GM12878 (cell line): Measurements from ENCODE around the gene TRPM3. TPM values are rescaled to one million over a fixed set of nuclear protein-coding genes. Genes with fewer than 3 reads are reported as not detected.

Experiments used
- ATAC-seq: fragments of 200-7000 bp; cut with Tn5 transposase; 3 replicates; pipeline ENCODE4 v1.9.1; 2020; ENCODE audit warnings: mild to moderate bottlenecking, moderate library complexity
- BruUV-seq: library from RNA; stranded (reverse); fragments of 400-500 nt; replicated peaks from 2 replicates; lab custom pipeline; 2021; lab: Mats Ljungman, UMichigan
- CTCF ChIA-PET: fragments of 300-600 bp; sonication (Branson Sonifier 250); formaldehyde crosslinking; extraction: SDS; loops from one replicate; lab custom pipeline; 2021; ENCODE audit warnings: inconsistent platforms; lab: Yijun Ruan, JAX
- POLR2A ChIA-PET: fragments of 350-600 bp; formaldehyde crosslinking; extraction: SDS; loops from one replicate; lab custom pipeline; 2021; ENCODE audit warnings: inconsistent platforms; lab: Charles Lee
- RAD21 ChIA-PET: fragments of 300-600 bp; sonication (Branson Sonifier 250); formaldehyde crosslinking; loops from one replicate; lab custom pipeline; 2023; ENCODE audit warnings: antibody characterized with exemption; ENCODE audit not compliant: unreplicated experiment; lab: Charles Lee
- SMC1A ChIA-PET: fragments of 300-600 bp; sonication (Branson Sonifier 250); formaldehyde crosslinking; loops from one replicate; lab custom pipeline; 2023; ENCODE audit not compliant: unreplicated experiment, uncharacterized antibody; lab: Charles Lee
- DNase-seq: peaks from one replicate; pipeline ENCODE4 v3.0.0-alpha.2; 2011; ENCODE audit warnings: low read depth, low spot score
- FAIRE-seq: peaks from 3 replicates; lab custom pipeline; 2011; peaks lifted over from hg19 to GRCh38; lab: Jason Lieb, UNC
- H2AFZ ChIP-seq: 2 replicates; pipeline ENCODE4 v1.6.0; 2011; ENCODE audit warnings: low read depth, low read length, control low read depth; ENCODE audit not compliant: control insufficient read depth
- H3K27ac ChIP-seq: 2 replicates; pipeline ENCODE4 v1.5.1; 2011; ENCODE audit warnings: control low read depth; ENCODE audit not compliant: control insufficient read depth, insufficient read depth
- H3K27me3 ChIP-seq, 2 experiments: replicated peaks in 1 of 2; 2 replicates each; pipeline versions ENCODE4 v1.6.0 to v1.6.1; 2011; ENCODE audit warnings: low read length in 1 of 2; ENCODE audit not compliant: control insufficient read depth in 2 of 2, insufficient read depth in 2 of 2
- H3K36me3 ChIP-seq, 2 experiments: 2 replicates each; pipeline ENCODE4 v1.5.1; 2011; ENCODE audit warnings: low read length in 1 of 2; ENCODE audit not compliant: control insufficient read depth in 2 of 2, insufficient read depth in 2 of 2
- H3K4me1 ChIP-seq: 2 replicates; pipeline ENCODE4 v1.6.1; 2011; ENCODE audit warnings: mild to moderate bottlenecking, low read length, moderate library complexity, mixed read lengths; ENCODE audit not compliant: control insufficient read depth, insufficient read depth
- H3K4me2 ChIP-seq: 2 replicates; pipeline ENCODE4 v1.6.0; 2011; ENCODE audit warnings: control low read depth; ENCODE audit not compliant: control insufficient read depth, insufficient read depth
- H3K4me3 ChIP-seq: fragments of 200-600 bp; sonication (generic); 2 replicates; pipeline ENCODE4 v1.5.1; 2016
- H3K79me2 ChIP-seq: 2 replicates; pipeline ENCODE4 v1.6.0; 2011; ENCODE audit warnings: low read length; ENCODE audit not compliant: control insufficient read depth, insufficient read depth
- H3K9ac ChIP-seq: 2 replicates; pipeline ENCODE4 v1.8.0; 2011; ENCODE audit warnings: low read length, control low read depth, mixed read lengths; ENCODE audit not compliant: control insufficient read depth, insufficient read depth
- H3K9me3 ChIP-seq: replicated peaks from 3 replicates; pipeline ENCODE4 v1.5.1; 2011; ENCODE audit warnings: mild to moderate bottlenecking, low read length; ENCODE audit not compliant: control insufficient read depth, insufficient read depth
- H4K20me1 ChIP-seq: 2 replicates; pipeline ENCODE4 v1.6.0; 2011; ENCODE audit not compliant: control insufficient read depth, insufficient read depth
- BRCA1 ChIP-seq: IDR thresholded peaks from 2 replicates; pipeline ENCODE4 v1.6.1; 2011; ENCODE audit warnings: low read depth, low read length, improper control_type of control experiment
- CBFB ChIP-seq: IDR thresholded peaks from 2 replicates; pipeline ENCODE4 v1.6.1; 2016; ENCODE audit warnings: antibody characterized with exemption, low read depth
- DPF2 ChIP-seq: fragments of 450-650 bp; IDR thresholded peaks from 2 replicates; pipeline ENCODE4 v1.6.1; 2017; ENCODE audit warnings: mild to moderate bottlenecking
- EED ChIP-seq: sonication (generic); IDR thresholded peaks from 2 replicates; pipeline ENCODE4 v1.6.1; 2016; ENCODE audit warnings: antibody characterized with exemption, low read depth
- EZH2 ChIP-seq: IDR thresholded peaks from 2 replicates; pipeline ENCODE4 v1.6.1; 2012; ENCODE audit warnings: low read depth, mild to moderate bottlenecking, control low read depth, inconsistent platforms, low read length, borderline replicate concordance; ENCODE audit not compliant: control insufficient read depth
- FOXM1 ChIP-seq: IDR thresholded peaks from 2 replicates; pipeline ENCODE4 v1.6.1; 2012; ENCODE audit warnings: low read depth, mild to moderate bottlenecking, inconsistent platforms, low read length, moderate library complexity
- HCFC1 ChIP-seq: fragments of 150-350 bp; IDR thresholded peaks from 2 replicates; pipeline ENCODE4 v1.6.1; 2014; ENCODE audit warnings: low read length
- JUND ChIP-seq: IDR thresholded peaks from 2 replicates; pipeline ENCODE4 v1.6.1; 2012; ENCODE audit warnings: low read depth, mild to moderate bottlenecking, low read length, improper control_type of control experiment, moderate library complexity
- KDM1A ChIP-seq: fragments of 200-600 bp; sonication (generic); IDR thresholded peaks from 2 replicates; pipeline ENCODE4 v1.6.1; 2016; ENCODE audit warnings: borderline replicate concordance
- PAX5 ChIP-seq: IDR thresholded peaks from 2 replicates; pipeline ENCODE4 v1.6.1; 2011; ENCODE audit warnings: low read depth, low read length, borderline replicate concordance
- TCF12 ChIP-seq: IDR thresholded peaks from 2 replicates; pipeline ENCODE4 v1.6.1; 2011; ENCODE audit warnings: low read depth, mild to moderate bottlenecking, low read length
- ZZZ3 ChIP-seq: IDR thresholded peaks from 2 replicates; pipeline ENCODE4 v1.6.1; 2011; ENCODE audit warnings: low read depth; ENCODE audit not compliant: control insufficient read depth, insufficient read length
- WGBS: methylation state at CpG from one replicate; pipeline ENCODE4 v1.1.6; 2016; ENCODE audit warnings: low lambda C conversion rate; ENCODE audit not compliant: insufficient replicate concordance, insufficient coverage; ENCODE audit errors: missing lambda C conversion rate; 5-methylcytosine and 5-hydroxymethylcytosine counted together
- in situ Hi-C: fragments of 300-500 bp; cut with MboI; formaldehyde crosslinking; loops from 9 replicates; pipeline ENCODE4 v1.14.3; 2018; ENCODE audit warnings: mixed read lengths
- intact Hi-C: fragments of 100-400 bp; cut with micrococcal nuclease; formaldehyde crosslinking; loops from one replicate; pipeline ENCODE4 v1.14.2; 2022; ENCODE audit not compliant: unreplicated experiment
- polyA plus RNA-seq, 11 experiments: library from polyadenylated mRNA; depleted of rRNA in 4 of 11; unstranded in 6 of 11; stranded (reverse) in 5 of 11; fragments of >200 nt; fragmentation: Nextera tagmentation in 4 of 11; fragmentation: Illumina TruSeq in 1 of 11; extraction: Ambion mirVana in 4 of 11; extraction: Trizol in 1 of 11; gene quantifications; 1 replicate in 1 of 11; 2 replicates in 10 of 11; pipeline versions ENCODE4 v1.2.1 to v1.2.3, GENCODE V29; 2011 to 2016; ENCODE audit warnings: inconsistent platforms in 2 of 11, missing spikeins in 2 of 11, low read depth in 1 of 11
- total RNA-seq, 4 experiments: library from RNA; depleted of rRNA in 3 of 4; stranded (reverse); fragments of >200 nt in 3 of 4; fragmentation: Illumina TruSeq in 1 of 4; extraction: Trizol in 1 of 4; gene quantifications; 2 replicates each; pipeline versions ENCODE4 v1.2.1 to v1.2.3, GENCODE V29; 2013 to 2021
- TF ChIP-seq, protein P1 (sequence below): fragments of 450-650 bp; IDR thresholded peaks from 2 replicates; pipeline ENCODE4 v1.6.1; 2016; ENCODE audit warnings: mild to moderate bottlenecking, moderate library complexity, borderline replicate concordance

The TRPM3 gene
- total and polyA plus RNA-seq, 10 of the 15 experiments (the other 5 are each of a cell fraction or from before 2014, with no cell fraction given), result not detected

DNA sequence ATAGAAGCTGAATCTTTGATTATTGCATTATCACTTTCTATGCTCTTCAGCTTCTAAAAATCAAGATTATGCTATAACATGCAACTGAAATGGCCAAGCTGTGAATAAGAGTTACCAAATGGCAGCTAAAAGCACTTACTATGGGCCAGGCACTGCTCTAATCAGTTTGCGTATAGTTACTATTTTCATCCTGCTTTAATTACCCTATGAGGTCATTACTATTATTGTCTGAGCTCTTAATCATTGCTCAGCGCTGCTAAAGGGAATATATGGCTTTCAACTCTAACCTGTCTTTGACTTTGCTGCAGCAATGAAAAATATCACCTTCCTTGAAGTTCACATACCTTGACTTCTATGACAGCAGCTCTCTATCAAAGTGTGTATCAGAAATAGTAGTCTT lies 210.8 kb downstream of the TRPM3 start:
- ATAC-seq (no peak), DNase-seq (no peak), FAIRE-seq (no peak)
- Histone ChIP-seq H2AFZ (no peak overlapping the region), H3K27ac (no peak overlapping the region), H4K20me1 (no peaks in the 10 kb centered on the region), H3K36me3 (no peaks in the 10 kb centered on the region), H3K27me3 (no peaks in the 10 kb centered on the region), H3K9ac (no peak overlapping the region), H3K4me1 (no peaks in the 10 kb centered on the region), H3K79me2 (no peaks in the 10 kb centered on the region), H3K4me3 (no peak overlapping the region), H3K9me3 (no peaks in the 10 kb centered on the region), H3K4me2 (no peak overlapping the region)
- CTCF ChIA-PET, result interaction anchor here (0.5 kb wide), 1 partner anchor 577 kb away, joined by 3 read pairs; no protein-coding TSS in a partner anchor
- intact Hi-C loops (no loop called here), in situ Hi-C loops (no loop called here)
- 17% methylated on average over 2 of the region's 2 CpGs for WGBS
- POLR2A ChIA-PET, result no interaction called here
- RAD21 ChIA-PET, result no interaction called here
- TF ChIP-seq TCF12 (no peak), DPF2 (no peak), FOXM1 (no peak), PAX5 (no peak), EED (no peak), ZZZ3 (no peak), EZH2 (no peak), HCFC1 (no peak), JUND (no peak)
- BruUV-seq, result no TSS peak
- SMC1A ChIA-PET, result no interaction called here

DNA sequence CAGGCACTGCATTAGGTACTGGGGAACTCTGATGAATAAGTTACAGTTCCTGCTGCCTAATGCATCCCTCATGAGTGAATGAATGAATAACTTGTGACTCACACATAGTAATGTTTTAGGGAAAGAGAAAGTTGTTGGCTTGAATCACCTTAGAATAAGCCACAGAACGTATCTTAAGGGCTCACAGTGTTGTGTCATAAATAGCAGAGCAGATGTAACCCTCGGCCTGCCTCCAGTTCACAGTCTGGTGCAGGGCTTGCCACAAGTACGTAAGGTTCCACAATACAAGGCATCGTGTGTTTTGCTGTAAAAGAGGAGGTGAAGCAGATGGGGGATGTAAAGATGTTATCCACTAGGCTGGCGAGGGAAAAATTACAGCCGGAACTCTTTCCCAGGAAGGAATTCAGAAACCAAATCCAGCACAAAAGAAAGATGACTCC lies 218.7 kb downstream of the TRPM3 start:
- no peak for ATAC-seq
- 24% methylated on average over 6 of the region's 6 CpGs for WGBS
- Histone ChIP-seq H3K27me3 (no peaks in the 10 kb centered on the region), H3K9ac (no peak overlapping the region), H3K9me3 (no peaks in the 10 kb centered on the region), H3K4me3 (no peak overlapping the region), H3K4me1 (no peaks in the 10 kb centered on the region), H3K79me2 (no peaks in the 10 kb centered on the region), H3K36me3 (no peaks in the 10 kb centered on the region), H3K27ac (no peak overlapping the region), H2AFZ (no peak overlapping the region), H4K20me1 (no peaks in the 10 kb centered on the region), H3K4me2 (no peak overlapping the region)
- BruUV-seq, result no TSS peak
- ChIA-PET RAD21 (no interaction called here), POLR2A (no interaction called here), SMC1A (no interaction called here), CTCF (no interaction called here)
- in situ Hi-C loops, result no loop called here
- DNase-seq, result no peak
- intact Hi-C loops, result no loop called here
- no peak for FAIRE-seq
- TF ChIP-seq KDM1A (no peak), BRCA1 (no peak), CBFB (no peak)
- TF ChIP-seq, protein P1, sequence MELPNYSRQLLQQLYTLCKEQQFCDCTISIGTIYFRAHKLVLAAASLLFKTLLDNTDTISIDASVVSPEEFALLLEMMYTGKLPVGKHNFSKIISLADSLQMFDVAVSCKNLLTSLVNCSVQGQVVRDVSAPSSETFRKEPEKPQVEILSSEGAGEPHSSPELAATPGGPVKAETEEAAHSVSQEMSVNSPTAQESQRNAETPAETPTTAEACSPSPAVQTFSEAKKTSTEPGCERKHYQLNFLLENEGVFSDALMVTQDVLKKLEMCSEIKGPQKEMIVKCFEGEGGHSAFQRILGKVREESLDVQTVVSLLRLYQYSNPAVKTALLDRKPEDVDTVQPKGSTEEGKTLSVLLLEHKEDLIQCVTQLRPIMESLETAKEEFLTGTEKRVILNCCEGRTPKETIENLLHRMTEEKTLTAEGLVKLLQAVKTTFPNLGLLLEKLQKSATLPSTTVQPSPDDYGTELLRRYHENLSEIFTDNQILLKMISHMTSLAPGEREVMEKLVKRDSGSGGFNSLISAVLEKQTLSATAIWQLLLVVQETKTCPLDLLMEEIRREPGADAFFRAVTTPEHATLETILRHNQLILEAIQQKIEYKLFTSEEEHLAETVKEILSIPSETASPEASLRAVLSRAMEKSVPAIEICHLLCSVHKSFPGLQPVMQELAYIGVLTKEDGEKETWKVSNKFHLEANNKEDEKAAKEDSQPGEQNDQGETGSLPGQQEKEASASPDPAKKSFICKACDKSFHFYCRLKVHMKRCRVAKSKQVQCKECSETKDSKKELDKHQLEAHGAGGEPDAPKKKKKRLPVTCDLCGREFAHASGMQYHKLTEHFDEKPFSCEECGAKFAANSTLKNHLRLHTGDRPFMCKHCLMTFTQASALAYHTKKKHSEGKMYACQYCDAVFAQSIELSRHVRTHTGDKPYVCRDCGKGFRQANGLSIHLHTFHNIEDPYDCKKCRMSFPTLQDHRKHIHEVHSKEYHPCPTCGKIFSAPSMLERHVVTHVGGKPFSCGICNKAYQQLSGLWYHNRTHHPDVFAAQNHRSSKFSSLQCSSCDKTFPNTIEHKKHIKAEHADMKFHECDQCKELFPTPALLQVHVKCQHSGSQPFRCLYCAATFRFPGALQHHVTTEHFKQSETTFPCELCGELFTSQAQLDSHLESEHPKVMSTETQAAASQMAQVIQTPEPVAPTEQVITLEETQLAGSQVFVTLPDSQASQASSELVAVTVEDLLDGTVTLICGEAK, result no peak
